Neural cell (in vitro differentiated cells): ENCODE measurements around the gene TCF12. TPM values are rescaled to one million over a fixed set of nuclear protein-coding genes. Genes with fewer than 3 reads are reported as not detected.

Source experiments
- H2AFZ ChIP-seq: fragments of 200-600, 300-800 bp; sonication (generic), shearing (Covaris generic); 2 replicates; pipeline ENCODE4 v1.6.0; 2014; ENCODE audit warnings: low read depth, mild to moderate bottlenecking, antibody characterized with exemption, low read length, moderate library complexity
- H3F3A ChIP-seq: fragments of 200-600 bp; shearing (Covaris generic); 2 replicates; pipeline ENCODE4 v1.6.1; 2016; ENCODE audit warnings: mild to moderate bottlenecking, moderate library complexity, mixed read lengths, antibody characterized with exemption, low read length; ENCODE audit not compliant: insufficient read depth, poor library complexity, severe bottlenecking
- H3K27ac ChIP-seq: fragments of 200-600, 300-800 bp; sonication (generic), shearing (Covaris generic); 2 replicates; pipeline ENCODE4 v1.5.1; 2014; ENCODE audit warnings: mild to moderate bottlenecking, low read length, moderate library complexity
- H3K27me3 ChIP-seq: fragments of 300-800, 200-600 bp; sonication (generic), shearing (Covaris generic); 2 replicates; pipeline ENCODE4 v1.6.0; 2014; ENCODE audit warnings: mild to moderate bottlenecking, low read depth, low read length, moderate library complexity; ENCODE audit not compliant: insufficient read depth
- H3K36me3 ChIP-seq: fragments of 300-800, 200-600 bp; sonication (generic), shearing (Covaris generic); 2 replicates; pipeline ENCODE4 v1.5.1; 2014; ENCODE audit warnings: mild to moderate bottlenecking, antibody characterized with exemption, low read length, moderate library complexity; ENCODE audit not compliant: insufficient read depth
- H3K4me2 ChIP-seq: fragments of 300-800, 200-600 bp; sonication (generic), shearing (Covaris generic); 2 replicates; pipeline ENCODE4 v1.6.0; 2014; ENCODE audit warnings: mild to moderate bottlenecking, low read length
- H3K4me3 ChIP-seq: fragments of 300-800, 200-600 bp; sonication (generic), shearing (Covaris generic); 2 replicates; pipeline ENCODE4 v1.5.1; 2014; ENCODE audit warnings: mild to moderate bottlenecking, low read length, moderate library complexity
- H3K79me2 ChIP-seq: fragments of 200-600 bp; shearing (Covaris generic); replicated peaks from 2 replicates; pipeline ENCODE4 v1.6.0; 2014; ENCODE audit warnings: mild to moderate bottlenecking, low read length, moderate library complexity; ENCODE audit not compliant: insufficient read depth
- H3K9ac ChIP-seq: fragments of 300-800, 200-600 bp; sonication (generic), shearing (Covaris generic); 2 replicates; pipeline ENCODE4 v1.6.1; 2016; ENCODE audit warnings: mild to moderate bottlenecking, low read length, mixed read lengths
- H3K9me2 ChIP-seq: fragments of 200-600 bp; shearing (Covaris generic); 2 replicates; pipeline ENCODE4 v1.6.1; 2016; ENCODE audit warnings: mild to moderate bottlenecking, low read length, mixed read lengths; ENCODE audit not compliant: insufficient read depth
- H3K9me3 ChIP-seq: fragments of 200-600, 300-800 bp; sonication (generic), shearing (Covaris generic); 2 replicates; pipeline ENCODE4 v1.6.1; 2016; ENCODE audit warnings: mild to moderate bottlenecking, mixed run types, low read length, moderate library complexity, mixed read lengths
- H4K20me1 ChIP-seq: fragments of 200-600 bp; shearing (Covaris generic); 2 replicates; pipeline ENCODE4 v1.6.1; 2016; ENCODE audit warnings: mild to moderate bottlenecking, mixed run types; ENCODE audit not compliant: insufficient read depth
- EP300 ChIP-seq: fragments of 450-650 bp; conservative IDR thresholded peaks from 2 replicates; pipeline ENCODE4 v1.6.1; 2014; ENCODE audit warnings: antibody characterized with exemption, mild to moderate bottlenecking, moderate library complexity; ENCODE audit not compliant: poor library complexity, severe bottlenecking
- EZH2 ChIP-seq: fragments of 200-600, 300-800 bp; shearing (Covaris generic), sonication (generic); IDR thresholded peaks from 2 replicates; pipeline ENCODE4 v1.6.1; 2014; ENCODE audit warnings: antibody characterized with exemption, low read length, borderline replicate concordance, mild to moderate bottlenecking; ENCODE audit not compliant: insufficient read depth, poor library complexity, severe bottlenecking
- MXI1 ChIP-seq: fragments of 450-650 bp; conservative IDR thresholded peaks from 2 replicates; pipeline ENCODE4 v1.6.1; 2014; ENCODE audit warnings: antibody characterized with exemption, mild to moderate bottlenecking; ENCODE audit not compliant: poor library complexity, severe bottlenecking
- POLR2AphosphoS5 ChIP-seq: IDR thresholded peaks from 2 replicates; pipeline ENCODE4 v1.6.1; 2012
- RAD21 ChIP-seq: fragments of 450-650 bp; conservative IDR thresholded peaks from 2 replicates; pipeline ENCODE4 v1.6.1; 2014; ENCODE audit warnings: antibody characterized with exemption, mild to moderate bottlenecking, moderate library complexity
- SMC3 ChIP-seq: fragments of 450-650 bp; conservative IDR thresholded peaks from 2 replicates; pipeline ENCODE4 v1.6.1; 2014; ENCODE audit warnings: antibody characterized with exemption, mild to moderate bottlenecking, moderate library complexity; ENCODE audit not compliant: poor library complexity
- TAF1 ChIP-seq: IDR thresholded peaks from 2 replicates; pipeline ENCODE4 v1.6.1; 2012; ENCODE audit warnings: low read depth
- polyA plus RNA-seq: library from polyadenylated mRNA; depleted of rRNA; stranded (reverse); fragments of >200 nt; gene quantifications from 2 replicates; pipeline ENCODE4 v1.2.3, GENCODE V29; 2014
- TF ChIP-seq, protein P1 (sequence below): fragments of 450-650 bp; IDR thresholded peaks from 2 replicates; pipeline ENCODE4 v1.5.1; 2014; ENCODE audit warnings: antibody characterized with exemption, mild to moderate bottlenecking, moderate library complexity; ENCODE audit not compliant: poor library complexity, severe bottlenecking
- TF ChIP-seq, protein P2 (sequence below): IDR thresholded peaks from 2 replicates; pipeline ENCODE4 v1.6.1; 2012; ENCODE audit warnings: borderline replicate concordance

The TCF12 gene
- polyA plus RNA-seq, 1 donor from 2014 or later = 52.7 TPM

GRCh38 chr15:56917652-56918045, 795 bp upstream of the TCF12 start:
- H2AFZ ChIP-seq = peak overlapping the region; percentile 91

GRCh38 chr15:56919031-56919608, 676 bp downstream of the TCF12 start:
- H2AFZ ChIP-seq = no peak overlapping the region
- no peak for TF ChIP-seq EP300
- peak; percentile 36 for TF ChIP-seq RAD21
- peak; percentile 64 for TF ChIP-seq POLR2AphosphoS5
- no peak for TF ChIP-seq EZH2
- TF ChIP-seq, protein P1, sequence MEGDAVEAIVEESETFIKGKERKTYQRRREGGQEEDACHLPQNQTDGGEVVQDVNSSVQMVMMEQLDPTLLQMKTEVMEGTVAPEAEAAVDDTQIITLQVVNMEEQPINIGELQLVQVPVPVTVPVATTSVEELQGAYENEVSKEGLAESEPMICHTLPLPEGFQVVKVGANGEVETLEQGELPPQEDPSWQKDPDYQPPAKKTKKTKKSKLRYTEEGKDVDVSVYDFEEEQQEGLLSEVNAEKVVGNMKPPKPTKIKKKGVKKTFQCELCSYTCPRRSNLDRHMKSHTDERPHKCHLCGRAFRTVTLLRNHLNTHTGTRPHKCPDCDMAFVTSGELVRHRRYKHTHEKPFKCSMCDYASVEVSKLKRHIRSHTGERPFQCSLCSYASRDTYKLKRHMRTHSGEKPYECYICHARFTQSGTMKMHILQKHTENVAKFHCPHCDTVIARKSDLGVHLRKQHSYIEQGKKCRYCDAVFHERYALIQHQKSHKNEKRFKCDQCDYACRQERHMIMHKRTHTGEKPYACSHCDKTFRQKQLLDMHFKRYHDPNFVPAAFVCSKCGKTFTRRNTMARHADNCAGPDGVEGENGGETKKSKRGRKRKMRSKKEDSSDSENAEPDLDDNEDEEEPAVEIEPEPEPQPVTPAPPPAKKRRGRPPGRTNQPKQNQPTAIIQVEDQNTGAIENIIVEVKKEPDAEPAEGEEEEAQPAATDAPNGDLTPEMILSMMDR = no peak
- TF ChIP-seq MXI1 = no peak
- TF ChIP-seq TAF1 = peak; percentile 11
- TF ChIP-seq SMC3 = no peak
- TF ChIP-seq, protein P2, sequence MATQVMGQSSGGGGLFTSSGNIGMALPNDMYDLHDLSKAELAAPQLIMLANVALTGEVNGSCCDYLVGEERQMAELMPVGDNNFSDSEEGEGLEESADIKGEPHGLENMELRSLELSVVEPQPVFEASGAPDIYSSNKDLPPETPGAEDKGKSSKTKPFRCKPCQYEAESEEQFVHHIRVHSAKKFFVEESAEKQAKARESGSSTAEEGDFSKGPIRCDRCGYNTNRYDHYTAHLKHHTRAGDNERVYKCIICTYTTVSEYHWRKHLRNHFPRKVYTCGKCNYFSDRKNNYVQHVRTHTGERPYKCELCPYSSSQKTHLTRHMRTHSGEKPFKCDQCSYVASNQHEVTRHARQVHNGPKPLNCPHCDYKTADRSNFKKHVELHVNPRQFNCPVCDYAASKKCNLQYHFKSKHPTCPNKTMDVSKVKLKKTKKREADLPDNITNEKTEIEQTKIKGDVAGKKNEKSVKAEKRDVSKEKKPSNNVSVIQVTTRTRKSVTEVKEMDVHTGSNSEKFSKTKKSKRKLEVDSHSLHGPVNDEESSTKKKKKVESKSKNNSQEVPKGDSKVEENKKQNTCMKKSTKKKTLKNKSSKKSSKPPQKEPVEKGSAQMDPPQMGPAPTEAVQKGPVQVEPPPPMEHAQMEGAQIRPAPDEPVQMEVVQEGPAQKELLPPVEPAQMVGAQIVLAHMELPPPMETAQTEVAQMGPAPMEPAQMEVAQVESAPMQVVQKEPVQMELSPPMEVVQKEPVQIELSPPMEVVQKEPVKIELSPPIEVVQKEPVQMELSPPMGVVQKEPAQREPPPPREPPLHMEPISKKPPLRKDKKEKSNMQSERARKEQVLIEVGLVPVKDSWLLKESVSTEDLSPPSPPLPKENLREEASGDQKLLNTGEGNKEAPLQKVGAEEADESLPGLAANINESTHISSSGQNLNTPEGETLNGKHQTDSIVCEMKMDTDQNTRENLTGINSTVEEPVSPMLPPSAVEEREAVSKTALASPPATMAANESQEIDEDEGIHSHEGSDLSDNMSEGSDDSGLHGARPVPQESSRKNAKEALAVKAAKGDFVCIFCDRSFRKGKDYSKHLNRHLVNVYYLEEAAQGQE = no peak
- peak overlapping the region; percentile 79 for H3K27ac ChIP-seq
- no peaks in the 10 kb centered on the region for H3F3A ChIP-seq
- no peaks in the 10 kb centered on the region for H3K36me3 ChIP-seq
- no peaks in the 10 kb centered on the region for H4K20me1 ChIP-seq
- H3K4me2 ChIP-seq = no peak overlapping the region
- no peaks in the 10 kb centered on the region for H3K9me3 ChIP-seq
- peak overlapping the region; percentile 83 for H3K9ac ChIP-seq
- H3K9me2 ChIP-seq = no peaks in the 10 kb centered on the region
- H3K4me3 ChIP-seq = peak overlapping the region; percentile 79
- H3K27me3 ChIP-seq = no peaks in the 10 kb centered on the region
- peaks cover 45% of the 10 kb centered on the region for H3K79me2 ChIP-seq

More at GRCh38 chr15:56917652-56918045, 795 bp upstream of the TCF12 start:
- Histone ChIP-seq H3K27me3 (no peaks in the 10 kb centered on the region), H3K9me2 (no peaks in the 10 kb centered on the region), H3K9ac (peak overlapping the region; percentile 83), H3K27ac (peak overlapping the region; percentile 79), H3K4me3 (peak overlapping the region; percentile 79), H4K20me1 (no peaks in the 10 kb centered on the region), H3K79me2 (peaks cover 31% of the 10 kb centered on the region), H3F3A (no peaks in the 10 kb centered on the region), H3K9me3 (no peaks in the 10 kb centered on the region), H3K36me3 (no peaks in the 10 kb centered on the region), H3K4me2 (peak overlapping the region; percentile 57)
- TF ChIP-seq POLR2AphosphoS5 (no peak), SMC3 (no peak), TAF1 (no peak), RAD21 (no peak), MXI1 (no peak), EP300 (no peak), EZH2 (no peak)
- TF ChIP-seq, protein P2 = no peak
- TF ChIP-seq, protein P1 = no peak
